ENCODE data around the gene CRYBG1. TPM values are rescaled to one million over a fixed set of nuclear protein-coding genes. Genes with fewer than 3 reads are reported as not detected.

The CRYBG1 gene
- total RNA-seq, 1 experiment from 2014 or later: 10.7 TPM

- H3K27ac ChIP-seq (ENCODE audit: low read depth, low read length): no peak overlapping the region
- ChIA-PET CTCF (interaction anchor here (1.0 kb wide), 1 partner anchor 206 kb away, joined by 3 read pairs; no protein-coding TSS in a partner anchor), RAD21 (ENCODE audit: low non-redundant PET in 1 of 2, low total read pairs in 2 of 2, uncharacterized antibody in 2 of 2, unreplicated experiment in 2 of 2) (no interaction called here), POLR2A (no interaction called here)
- H3K9ac ChIP-seq (ENCODE audit: low read length): no peak overlapping the region
- ATAC-seq: no peak
- H3K36me3 ChIP-seq (ENCODE audit: control insufficient read depth in 1 of 2, insufficient read depth in 2 of 2, low read length in 2 of 2): no peaks in the 10 kb centered on the region
- intact Hi-C loops (cut with micrococcal nuclease): no loop called here
- no peaks in the 10 kb centered on the region for H3K79me2 ChIP-seq (ENCODE audit: insufficient read depth, low read length)
- no peaks in the 10 kb centered on the region for H3K9me3 ChIP-seq (ENCODE audit: control insufficient read depth in 1 of 2, insufficient read depth in 1 of 2, low read depth in 1 of 2, low read length in 2 of 2)
- H4K20me1 ChIP-seq (ENCODE audit: insufficient read depth): no peaks in the 10 kb centered on the region
- no peak overlapping the region for H3K4me2 ChIP-seq (ENCODE audit: low read length)
- no TSS peak for BruUV-seq (replicated peaks)
- H3K9me2 ChIP-seq (ENCODE audit: insufficient read depth): no peaks in the 10 kb centered on the region
- TF ChIP-seq REST (IDR thresholded peaks at IDR 0.05; ENCODE audit: low read depth): no peak
- H3K4me1 ChIP-seq (ENCODE audit: control insufficient read depth in 1 of 2, insufficient read depth in 2 of 2, low read length in 2 of 2): peaks cover 2 to 3% of the 10 kb centered on the region in 2 experiments
- H2AFZ ChIP-seq (ENCODE audit: low read depth, low read length, poor library complexity, severe bottlenecking): no peak overlapping the region
- no peak overlapping the region for H3K4me3 ChIP-seq (replicated peaks in 1 of 2; ENCODE audit: low read depth in 1 of 2, low read length in 2 of 2)
- no peak for DNase-seq (ENCODE audit: low read depth, low spot score)
- H3K27me3 ChIP-seq (ENCODE audit: insufficient read depth, low read length): no peaks in the 10 kb centered on the region
Measured at GRCh38 chr6:106540907-106541306, 180.4 kb downstream of the CRYBG1 start.

- TF ChIP-seq RAD21 (IDR thresholded peaks at IDR 0.05; ENCODE audit: low read depth) (no peak), MAX (IDR thresholded peaks at IDR 0.05) (0 out of 2 replicates have a peak, but pooled peaks have one; percentile 19), ELF1 (IDR thresholded peaks at IDR 0.05; ENCODE audit: borderline replicate concordance, low read depth) (peak; percentile 58), ATF3 (IDR thresholded peaks at IDR 0.05) (no peak), CBX3 (IDR thresholded peaks at IDR 0.05; ENCODE audit: low read depth) (peak; percentile 11; the same call in 1 of the 2 replicates)
- TF ChIP-seq, protein P1, sequence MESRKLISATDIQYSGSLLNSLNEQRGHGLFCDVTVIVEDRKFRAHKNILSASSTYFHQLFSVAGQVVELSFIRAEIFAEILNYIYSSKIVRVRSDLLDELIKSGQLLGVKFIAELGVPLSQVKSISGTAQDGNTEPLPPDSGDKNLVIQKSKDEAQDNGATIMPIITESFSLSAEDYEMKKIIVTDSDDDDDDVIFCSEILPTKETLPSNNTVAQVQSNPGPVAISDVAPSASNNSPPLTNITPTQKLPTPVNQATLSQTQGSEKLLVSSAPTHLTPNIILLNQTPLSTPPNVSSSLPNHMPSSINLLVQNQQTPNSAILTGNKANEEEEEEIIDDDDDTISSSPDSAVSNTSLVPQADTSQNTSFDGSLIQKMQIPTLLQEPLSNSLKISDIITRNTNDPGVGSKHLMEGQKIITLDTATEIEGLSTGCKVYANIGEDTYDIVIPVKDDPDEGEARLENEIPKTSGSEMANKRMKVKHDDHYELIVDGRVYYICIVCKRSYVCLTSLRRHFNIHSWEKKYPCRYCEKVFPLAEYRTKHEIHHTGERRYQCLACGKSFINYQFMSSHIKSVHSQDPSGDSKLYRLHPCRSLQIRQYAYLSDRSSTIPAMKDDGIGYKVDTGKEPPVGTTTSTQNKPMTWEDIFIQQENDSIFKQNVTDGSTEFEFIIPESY (IDR thresholded peaks at IDR 0.05; ENCODE audit: extremely low read depth, insufficient replicate concordance, low read length): no peak
- H3K79me2 ChIP-seq (ENCODE audit: insufficient read depth, low read length): no peaks in the 10 kb centered on the region
- H4K20me1 ChIP-seq (ENCODE audit: insufficient read depth): no peaks in the 10 kb centered on the region
- H3K9me2 ChIP-seq (ENCODE audit: insufficient read depth): no peaks in the 10 kb centered on the region
- RAD21 ChIA-PET (ENCODE audit: low non-redundant PET in 1 of 2, low total read pairs in 2 of 2, uncharacterized antibody in 2 of 2, unreplicated experiment in 2 of 2): no interaction called here
- POLR2A ChIA-PET: no interaction called here
- ATAC-seq (peak; percentile 59), DNase-seq (ENCODE audit: low read depth, low spot score) (no peak)
- peak overlapping the region; percentile 88 for H3K27ac ChIP-seq (ENCODE audit: low read depth, low read length)
- no peaks in the 10 kb centered on the region for H3K9me3 ChIP-seq (ENCODE audit: control insufficient read depth in 1 of 2, insufficient read depth in 1 of 2, low read depth in 1 of 2, low read length in 2 of 2)
- H3K9ac ChIP-seq (ENCODE audit: low read length): 0 out of 2 replicates have a peak overlapping the region, but pooled peaks have one; percentile 9
- no TSS peak for BruUV-seq (replicated peaks)
- peaks cover 26 to 39% of the 10 kb centered on the region in 2 experiments for H3K4me1 ChIP-seq (ENCODE audit: control insufficient read depth in 1 of 2, insufficient read depth in 2 of 2, low read length in 2 of 2)
- intact Hi-C loops (cut with micrococcal nuclease): no loop called here
- peak overlapping the region in 1 of 2 experiments; percentile 9; a peak in 2 of 4 replicates for H3K4me3 ChIP-seq (replicated peaks in 1 of 2; ENCODE audit: low read depth in 1 of 2, low read length in 2 of 2)
- no peaks in the 10 kb centered on the region for H3K36me3 ChIP-seq (ENCODE audit: control insufficient read depth in 1 of 2, insufficient read depth in 2 of 2, low read length in 2 of 2)
- H3K4me2 ChIP-seq (ENCODE audit: low read length): peak overlapping the region; percentile 68
- H2AFZ ChIP-seq (ENCODE audit: low read depth, low read length, poor library complexity, severe bottlenecking): peak overlapping the region; percentile 59
- CTCF ChIA-PET: no interaction called here
- H3K27me3 ChIP-seq (ENCODE audit: insufficient read depth, low read length): no peaks in the 10 kb centered on the region
Measured at GRCh38 chr6:106546261-106546690, 185.8 kb downstream of the CRYBG1 start.

All from HCT116 (cell line).